ENCODE results near the gene PARVA.

GRCh38 chr11:12520054-12520453 is 142.7 kb downstream of the PARVA start:
- TF ChIP-seq CTCF (IDR thresholded peaks at IDR 0.05), result no peak
- TF ChIP-seq POLR2A (IDR thresholded peaks at IDR 0.05), result no peak
- no peak for TF ChIP-seq EP300 (IDR thresholded peaks at IDR 0.05)

Measured in gastroesophageal sphincter (tissue), 3 donors.